HEK293T (cell line): ENCODE results near the gene HOXB2.
"Not testable (repeated sequence)": the region's sequence is repeated elsewhere in the genome, so short reads cannot be mapped to it uniquely, and the experiment has no call there.

Experiments used
- CTCF ChIA-PET: fragments of 350-600 bp; formaldehyde crosslinking; extraction: SDS; loops from one replicate; lab custom pipeline; 2021; ENCODE audit warnings: antibody characterized with exemption, inconsistent platforms; lab: Yijun Ruan, JAX
- POLR2A ChIA-PET: fragments of 350-600 bp; formaldehyde crosslinking; extraction: SDS; loops from one replicate; lab custom pipeline; 2020; ENCODE audit warnings: antibody characterized with exemption, inconsistent platforms; lab: Yijun Ruan, JAX
- DNase-seq: peaks from one replicate; pipeline ENCODE4 v3.0.0; 2012; ENCODE audit warnings: mixed read lengths; ENCODE audit errors: extremely low spot score
- ARNT ChIP-seq: fragments of 450-650 bp; IDR thresholded peaks from 2 replicates; pipeline ENCODE4 v1.6.1; 2017; ENCODE audit warnings: mild to moderate bottlenecking
- CTBP1 ChIP-seq: fragments of 450-650 bp; IDR thresholded peaks from 2 replicates; pipeline ENCODE4 v1.6.1; 2016; ENCODE audit warnings: borderline replicate concordance
- ELF4 ChIP-seq: fragments of 450-650 bp; IDR thresholded peaks from 2 replicates; pipeline ENCODE4 v1.6.1; 2017; ENCODE audit warnings: antibody characterized with exemption
- FOXA1 ChIP-seq: fragments of 450-650 bp; IDR thresholded peaks from 2 replicates; pipeline ENCODE4 v1.6.1; 2016; ENCODE audit warnings: mild to moderate bottlenecking
- FOXK2 ChIP-seq: fragments of 450-650 bp; IDR thresholded peaks from 2 replicates; pipeline ENCODE4 v1.6.1; 2016; ENCODE audit warnings: mild to moderate bottlenecking
- FOXM1 ChIP-seq: fragments of 450-650 bp; IDR thresholded peaks from 2 replicates; pipeline ENCODE4 v1.6.1; 2017; ENCODE audit warnings: mild to moderate bottlenecking, borderline replicate concordance
- HDGF ChIP-seq: fragments of 450-650 bp; IDR thresholded peaks from 2 replicates; pipeline ENCODE4 v1.6.1; 2017; ENCODE audit warnings: antibody characterized with exemption, borderline replicate concordance
- L3MBTL2 ChIP-seq: fragments of 450-650 bp; conservative IDR thresholded peaks from 2 replicates; pipeline ENCODE4 v1.6.1; 2016; ENCODE audit warnings: mild to moderate bottlenecking
- LEF1 ChIP-seq: fragments of 450-650 bp; IDR thresholded peaks from 2 replicates; pipeline ENCODE4 v1.6.1; 2017; ENCODE audit warnings: mild to moderate bottlenecking, borderline replicate concordance
- NFRKB ChIP-seq: fragments of 450-650 bp; IDR thresholded peaks from 2 replicates; pipeline ENCODE4 v1.6.1; 2016; ENCODE audit warnings: mild to moderate bottlenecking, moderate library complexity
- PKNOX1 ChIP-seq: fragments of 450-650 bp; IDR thresholded peaks from 2 replicates; pipeline ENCODE4 v1.6.1; 2016
- SP1 ChIP-seq: fragments of 450-650 bp; IDR thresholded peaks from 2 replicates; pipeline ENCODE4 v1.6.1; 2017
- SUZ12 ChIP-seq: fragments of 450-650 bp; IDR thresholded peaks from 2 replicates; pipeline ENCODE4 v1.6.1; 2016; ENCODE audit warnings: mild to moderate bottlenecking
- TARDBP ChIP-seq: fragments of 450-650 bp; IDR thresholded peaks from 2 replicates; pipeline ENCODE4 v1.6.1; 2016
- ZNF384 ChIP-seq: fragments of 450-650 bp; IDR thresholded peaks from 2 replicates; pipeline ENCODE4 v1.6.1; 2016

HOXB2 gene

DNA sequence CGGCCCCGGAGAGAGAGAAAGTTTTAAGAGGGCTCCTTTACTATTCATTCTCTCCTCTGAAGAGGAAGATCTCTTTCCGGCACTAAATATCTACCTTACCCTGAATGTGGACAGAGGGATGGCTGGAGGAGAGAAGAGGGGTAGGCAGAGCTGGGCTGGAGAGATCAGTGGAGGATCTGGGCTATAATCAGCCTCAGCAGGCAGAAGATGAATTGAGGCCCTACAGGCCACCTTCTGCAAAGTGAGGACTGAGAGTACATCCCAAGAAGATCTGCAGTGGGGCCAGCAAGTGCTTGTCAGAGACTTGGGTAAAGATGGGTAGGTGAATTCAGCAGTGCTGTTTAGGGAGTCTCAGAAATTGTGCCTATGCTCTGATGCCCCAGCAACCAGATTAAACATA, 7.6 kb downstream of the HOXB2 start:
- ChIA-PET CTCF (no interaction called here), POLR2A (no interaction called here)
- no peak for DNase-seq
- no peak for TF ChIP-seq SUZ12
- TF ChIP-seq HDGF = no peak
- TF ChIP-seq ZNF384 = no peak
- TF ChIP-seq L3MBTL2 = no peak
- TF ChIP-seq LEF1 = no peak
- no peak for TF ChIP-seq ARNT
- TF ChIP-seq ELF4 = no peak

GRCh38 chr17:48535793-48536559, 8.9 kb downstream of the HOXB2 start:
- CTCF ChIA-PET, POLR2A ChIA-PET: not testable (repeated sequence)

GRCh38 chr17:48532261-48532660, 12.6 kb downstream of the HOXB2 start:
- no peak for DNase-seq
- POLR2A ChIA-PET = interaction anchor here (0.9 to 1.4 kb wide), 3 partner anchors 10 to 55 kb away, joined by 3 to 6 read pairs (median 4); no protein-coding TSS in a partner anchor
- CTCF ChIA-PET = interaction anchor here (0.6 kb wide), 1 partner anchor 193 kb away, joined by 4 read pairs; no protein-coding TSS in a partner anchor
- no peak for TF ChIP-seq L3MBTL2
- TF ChIP-seq ELF4 = no peak
- TF ChIP-seq SP1 = no peak
- no peak for TF ChIP-seq CTBP1
- TF ChIP-seq FOXK2 = no peak
- no peak for TF ChIP-seq ZNF384

More at GRCh38 chr17:48535793-48536559, 8.9 kb downstream of the HOXB2 start:
- not testable (repeated sequence) for DNase-seq

DNA sequence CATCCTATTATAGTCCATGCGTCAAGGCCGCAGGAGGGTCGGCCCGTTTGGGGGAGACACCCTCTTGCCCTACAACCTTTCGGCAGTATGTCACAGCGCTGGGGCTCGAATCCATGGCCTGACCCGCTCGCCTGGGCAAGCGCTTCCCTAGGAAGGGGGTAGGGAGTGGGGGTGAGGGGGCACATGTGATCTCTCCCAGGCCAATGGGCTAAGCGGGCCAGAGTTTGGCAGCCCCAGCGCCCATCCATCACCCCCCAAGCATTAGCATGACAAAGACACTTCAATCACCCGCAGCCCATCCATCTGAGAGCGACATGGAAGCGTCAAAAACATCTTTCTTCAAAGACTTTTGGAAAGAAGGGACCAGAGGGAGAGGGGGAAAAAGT, 14.0 kb downstream of the HOXB2 start, which contains the start of gene HOXB1:
TSS of gene HOXB1 (minus strand) at position 125 of the 386 bp plus-strand sequence. CDS start at position 18, 107 bp downstream.
- TF ChIP-seq CTBP1 (no peak), SP1 (no peak), NFRKB (no peak), ZNF384 (no peak), TARDBP (no peak), PKNOX1 (no peak), ELF4 (no peak), FOXM1 (no peak), HDGF (no peak)
- ChIA-PET POLR2A (no interaction called here), CTCF (no interaction called here)
- no peak for DNase-seq

DNA sequence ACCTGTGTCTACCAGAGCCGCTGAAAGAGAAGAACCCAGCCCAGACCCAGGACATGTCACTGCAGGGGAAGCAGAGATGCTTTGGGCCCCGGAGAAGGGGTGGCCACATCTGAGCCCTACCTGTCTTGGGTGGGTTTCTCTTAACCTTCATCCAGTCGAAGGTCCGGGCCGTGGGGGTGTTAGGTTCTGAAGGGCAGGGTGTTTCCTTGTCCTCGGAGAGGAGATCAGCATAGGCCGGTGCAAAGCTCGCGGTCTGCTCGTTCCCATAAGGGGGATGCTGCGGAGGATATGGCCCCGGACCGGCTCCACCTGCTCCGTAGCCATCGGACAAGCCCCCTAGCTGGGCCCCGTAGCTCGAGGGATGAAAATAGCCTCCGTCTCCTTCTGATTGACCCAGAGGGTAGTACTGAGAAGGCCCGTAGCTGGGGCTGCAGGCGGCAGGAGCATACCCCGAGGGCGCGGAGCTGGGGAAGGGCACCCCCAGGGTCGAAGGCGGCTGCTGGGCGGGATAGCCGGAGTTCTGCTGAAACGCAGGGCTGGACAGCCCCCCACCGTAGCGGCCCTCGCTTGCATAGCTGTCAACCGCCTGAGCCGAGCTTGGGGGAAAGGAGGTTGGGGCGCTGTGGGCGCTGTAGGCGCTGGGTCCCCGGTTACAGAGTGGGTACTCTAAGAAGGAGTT, 14.6 kb downstream of the HOXB2 start:
- TF ChIP-seq ELF4 (no peak), LEF1 (no peak), CTBP1 (no peak), FOXK2 (no peak), TARDBP (no peak), SP1 (no peak), HDGF (no peak), ZNF384 (no peak)

GRCh38 chr17:48529683-48530009, 15.3 kb downstream of the HOXB2 start:
- ChIA-PET POLR2A (no interaction called here), CTCF (no interaction called here)
- DNase-seq = no peak
- TF ChIP-seq LEF1 (no peak), NFRKB (no peak), PKNOX1 (no peak), FOXM1 (no peak), SUZ12 (no peak), FOXA1 (no peak), HDGF (no peak), TARDBP (no peak), ELF4 (no peak), ZNF384 (no peak), CTBP1 (no peak), SP1 (no peak), ARNT (no peak)

More for the DNA sequence above, 14.6 kb downstream of the HOXB2 start:
- no peak for DNase-seq
- POLR2A ChIA-PET = no interaction called here
- CTCF ChIA-PET = no interaction called here

- TF ChIP-seq HDGF = no peak
- TF ChIP-seq FOXA1 = no peak
- no peak for TF ChIP-seq SUZ12
- no peak for TF ChIP-seq ZNF384
- no peak for TF ChIP-seq PKNOX1
- DNase-seq = no peak
- ChIA-PET CTCF (no interaction called here), POLR2A (interaction anchor here (0.9 kb wide), 1 partner anchor 18 kb away, joined by 3 read pairs; no protein-coding TSS in a partner anchor)
Observed at GRCh38 chr17:48528936-48529682, 15.8 kb downstream of the HOXB2 start.
